NCI-H1417 treated with DMSO at 0.1 percent for 48 hours (cell line): ENCODE results near the gene CATSPERE.
"Not testable (repeated sequence)": the region's sequence is repeated elsewhere in the genome, so short reads cannot be mapped to it uniquely, and the experiment has no call there.

Experiments used
- DNase-seq: peaks from one replicate; lab custom pipeline; 2025; lab: John Stamatoyannopoulos, UW

Gene CATSPERE

DNA sequence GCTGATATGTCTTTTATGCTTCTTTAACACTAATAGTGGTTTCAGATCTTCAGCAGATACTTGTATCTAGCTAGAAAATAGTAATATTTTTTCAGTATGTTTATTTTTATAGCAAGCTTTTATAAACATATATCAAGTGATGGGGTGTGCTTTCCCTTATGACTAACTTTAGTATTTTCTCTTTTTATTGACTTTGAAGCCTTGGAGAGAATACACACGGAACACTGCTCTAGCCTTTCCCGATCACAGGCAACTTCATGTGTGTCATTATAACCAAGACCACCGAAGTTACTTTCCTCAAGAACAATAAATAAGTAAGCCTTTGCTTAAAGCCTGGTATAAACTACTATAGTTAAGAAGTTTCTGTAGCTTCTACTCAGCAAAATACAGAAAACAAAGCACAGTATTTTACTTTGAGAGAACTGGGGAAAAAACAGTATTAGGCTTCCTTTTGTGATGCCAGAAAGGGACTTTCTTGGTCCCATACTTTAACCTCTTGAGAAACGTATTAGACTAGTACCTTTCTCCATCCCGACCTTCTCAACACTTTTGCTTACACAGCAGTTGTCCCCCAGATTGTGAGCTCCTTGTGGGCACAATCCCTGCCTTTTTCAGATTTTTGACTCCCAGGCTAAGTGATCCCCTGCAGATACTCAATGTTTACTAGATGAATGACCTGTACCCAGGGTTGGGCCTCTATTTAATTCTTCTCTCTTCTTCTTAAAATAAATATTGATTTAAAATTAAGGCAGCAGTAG, 12.6 kb upstream of the CATSPERE start:
- no peak for DNase-seq

DNA sequence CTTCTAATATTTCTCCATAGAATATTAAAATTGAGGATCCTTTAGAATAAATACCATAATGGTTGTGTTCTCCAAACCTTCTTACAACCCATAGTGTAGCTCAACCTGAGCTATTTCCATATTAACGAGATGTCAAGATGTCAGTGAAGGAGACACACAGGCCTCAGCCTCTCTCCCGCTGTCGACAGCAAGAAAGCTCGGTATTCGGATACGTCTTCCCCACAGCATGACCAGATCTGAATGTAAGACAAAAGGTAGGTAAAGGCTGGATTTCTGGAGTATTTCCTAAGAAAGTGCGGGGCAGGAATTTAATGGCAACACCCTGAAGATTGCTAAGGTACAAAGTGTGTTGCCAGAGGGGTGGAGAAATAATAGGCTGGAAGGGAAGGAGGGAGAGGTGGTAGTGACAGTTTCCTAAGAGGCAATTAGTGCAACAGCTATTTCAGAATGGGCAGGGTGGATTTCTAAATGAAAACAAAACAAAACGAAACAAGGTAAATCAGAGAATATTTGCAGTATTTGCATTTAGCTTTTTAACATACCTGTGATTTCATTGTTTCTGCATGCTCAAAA, 11.1 kb upstream of the CATSPERE start:
- DNase-seq = no peak

DNA sequence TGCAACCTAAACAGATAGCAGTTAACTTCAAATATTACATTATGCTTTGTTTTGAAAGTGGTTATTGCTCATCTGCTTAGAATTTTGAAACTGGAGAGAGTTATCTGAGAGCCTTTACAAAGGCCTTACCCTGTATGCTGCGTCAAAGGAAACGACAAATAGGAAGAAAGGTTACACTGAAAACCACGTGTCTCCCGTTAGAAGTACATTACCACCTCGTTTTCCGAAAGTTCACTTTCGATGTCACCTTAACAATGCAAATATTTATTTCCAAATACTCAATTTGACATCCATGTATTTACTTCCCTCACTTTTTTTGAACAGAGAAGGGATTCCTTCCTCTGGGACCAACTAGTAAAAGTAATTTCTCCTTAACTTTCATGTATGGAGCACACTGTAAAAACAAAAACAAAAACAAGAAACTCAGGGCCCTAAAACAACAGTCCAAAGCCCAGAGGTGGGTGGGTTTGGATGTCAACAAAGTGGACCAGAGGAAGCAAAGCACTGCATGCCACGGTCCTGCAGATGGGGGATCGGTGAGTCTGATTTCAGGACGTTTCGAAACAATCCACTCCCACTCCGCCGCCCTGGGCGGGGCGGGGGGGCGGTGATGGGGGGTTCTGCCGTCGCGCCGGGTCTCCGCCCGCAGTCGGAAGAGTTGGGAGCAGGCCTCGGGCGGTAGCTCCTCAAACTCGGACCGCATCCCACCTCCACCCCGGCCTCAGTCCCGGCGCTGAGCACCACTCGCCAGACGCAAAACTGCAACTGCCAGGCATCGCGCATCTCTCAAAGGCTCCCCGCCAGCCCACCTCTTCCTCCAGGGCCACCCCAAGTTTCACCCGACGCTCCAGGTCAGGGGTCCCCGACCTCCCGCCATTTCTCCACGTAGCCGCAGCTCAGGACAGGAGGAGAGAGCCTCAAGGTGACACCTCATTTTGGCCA, 10.2 kb upstream of the CATSPERE start:
- DNase-seq = no peak

DNA sequence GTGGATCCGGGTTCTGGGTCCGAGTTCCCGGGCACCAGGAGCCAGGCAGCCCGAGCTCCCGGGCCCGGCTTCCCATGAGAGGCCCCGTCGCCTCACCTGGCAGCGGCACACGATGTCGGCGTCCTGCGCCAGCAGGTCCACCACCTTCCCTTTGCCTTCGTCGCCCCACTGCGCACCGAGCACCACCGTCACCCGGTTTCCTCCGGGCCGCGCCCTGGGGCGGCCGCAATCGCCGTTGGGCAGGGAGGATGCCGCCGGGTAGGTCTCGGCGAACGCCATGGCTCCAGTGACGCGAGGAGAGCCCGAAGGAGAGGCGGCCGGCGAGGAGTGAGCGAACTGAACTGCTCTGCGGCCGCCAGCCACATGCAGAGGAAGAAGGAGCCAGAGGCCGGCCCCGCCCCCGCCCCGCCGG, 9.5 kb upstream of the CATSPERE start, which contains the start of gene ADSS2:
Gene ADSS2 (minus strand): TSS at position 371 of the 412 bp plus-strand sequence. CDS start 92 bp downstream, at position 279.
- DNase-seq = no peak

DNA sequence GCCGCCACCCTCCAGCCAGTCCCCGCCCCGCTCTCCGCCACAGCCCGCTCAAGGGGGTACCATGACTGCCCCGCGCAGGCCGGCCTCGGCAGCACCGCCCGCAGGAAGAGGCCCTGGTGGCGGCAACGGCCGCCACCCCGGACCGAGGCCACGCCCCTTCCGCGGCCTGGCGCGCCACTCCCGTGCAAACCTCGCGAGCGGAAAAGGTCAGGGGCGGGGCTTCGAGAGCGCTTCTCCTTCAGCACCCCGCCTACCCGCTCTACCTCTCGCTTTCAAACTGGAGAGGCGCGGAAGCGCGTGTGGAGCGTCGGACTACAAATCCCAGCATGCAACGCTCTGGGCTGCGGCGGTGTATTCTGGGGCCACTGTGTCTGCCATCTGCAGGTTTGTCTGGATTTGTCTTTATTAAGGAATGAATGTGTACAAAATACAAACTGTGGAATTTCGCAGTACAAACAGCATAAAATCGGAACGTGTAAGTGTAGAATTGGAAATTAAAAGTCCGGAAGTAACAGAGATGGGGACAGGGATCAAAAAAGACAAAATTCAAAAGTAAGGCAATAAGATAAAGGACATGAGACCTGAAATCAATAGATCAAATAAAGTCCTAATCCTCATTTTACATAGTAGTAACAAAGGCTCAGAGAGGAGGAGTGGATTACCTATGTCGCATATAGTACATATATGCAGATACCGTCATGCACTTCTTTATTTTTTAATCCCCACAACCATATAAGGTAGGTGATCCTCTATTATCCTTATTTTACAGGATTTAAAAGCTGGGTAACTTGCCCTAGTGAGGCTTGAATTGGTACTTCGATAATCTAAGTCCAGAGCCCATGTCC, 8.9 kb upstream of the CATSPERE start:
- DNase-seq = peak; percentile 92

DNA sequence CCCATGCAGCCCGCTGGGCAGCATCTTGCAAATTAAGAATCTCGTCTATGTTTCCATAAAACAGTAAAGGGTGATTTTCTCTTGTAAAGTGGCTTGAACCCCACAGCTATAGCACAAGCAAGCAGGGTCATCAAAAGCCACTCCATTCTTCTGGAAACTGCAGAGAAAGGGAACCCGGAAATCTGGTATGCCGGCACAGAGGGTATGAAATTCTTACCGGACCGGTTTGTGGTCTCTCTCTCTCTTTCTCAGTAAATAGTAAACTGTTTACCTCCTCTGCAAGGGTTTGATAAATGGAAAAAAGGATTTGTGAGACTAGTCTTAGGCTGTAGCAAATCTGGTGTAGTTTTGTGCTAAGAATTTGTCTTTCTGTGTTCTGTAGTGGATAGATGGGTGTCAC, 6.7 kb upstream of the CATSPERE start:
- no peak for DNase-seq

DNA sequence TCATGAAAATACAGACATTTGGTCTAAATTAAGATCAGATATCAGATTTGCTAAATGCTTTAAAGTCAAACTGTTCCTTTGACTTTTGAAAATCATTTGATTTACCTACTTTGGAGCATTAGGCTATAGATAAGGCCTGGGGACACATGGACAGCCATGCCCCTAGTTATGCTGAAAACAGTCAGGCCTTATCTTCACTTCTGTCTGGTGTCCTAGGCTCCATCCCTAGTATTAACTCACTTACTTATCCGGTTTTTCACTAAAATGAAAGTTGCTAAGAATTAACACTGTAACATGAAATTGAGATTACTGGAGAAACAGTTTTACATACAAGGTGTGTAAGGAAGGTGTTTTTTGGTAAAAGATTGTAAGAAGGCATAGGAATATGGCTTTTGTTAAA, 4.5 kb upstream of the CATSPERE start:
- no peak for DNase-seq

DNA sequence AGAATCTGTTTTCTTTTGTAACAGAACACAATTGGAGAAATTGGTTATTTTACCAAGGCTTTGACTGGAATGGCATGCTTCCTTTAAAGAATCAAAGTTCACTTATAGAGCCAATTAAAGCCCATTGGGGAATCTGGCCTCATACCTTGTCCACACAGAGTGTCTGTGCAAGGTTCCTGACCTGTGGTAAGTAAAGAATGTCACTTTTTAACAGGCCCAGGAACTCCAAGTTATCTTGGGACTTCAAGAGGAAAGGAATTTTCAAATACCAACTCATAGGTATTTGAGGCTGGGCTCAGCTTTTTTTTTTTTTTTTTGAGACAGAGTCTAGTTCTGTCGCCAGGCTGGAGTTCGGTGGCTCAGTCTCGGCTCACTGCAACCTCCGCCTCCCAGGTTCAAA, 2.3 kb upstream of the CATSPERE start:
- no peak for DNase-seq

DNA sequence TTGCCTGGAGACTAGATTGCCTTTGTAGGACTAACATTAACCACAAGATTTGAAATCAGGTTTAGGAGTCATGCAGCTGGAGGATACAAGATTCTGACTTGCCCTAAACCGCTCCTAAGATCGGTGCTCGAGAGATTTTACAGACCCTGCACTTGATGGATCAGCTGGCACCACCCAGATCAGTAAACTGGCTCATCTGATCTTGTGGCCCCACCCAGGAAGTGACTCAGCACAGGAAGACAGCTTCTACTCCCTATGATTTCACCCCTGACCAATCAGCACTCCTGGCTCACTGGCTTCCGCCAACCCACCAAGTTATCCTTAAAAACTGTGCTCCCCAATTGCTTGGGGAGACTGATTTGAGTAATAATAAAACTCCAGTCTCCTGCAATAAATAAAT, 876 bp upstream of the CATSPERE start:
- no peak for DNase-seq

- no peak for DNase-seq
These were observed 5.7 kb downstream of the CATSPERE start for GRCh38 chr1:244466724-244467123.

- no peak for DNase-seq
These were observed 12.1 kb downstream of the CATSPERE start for GRCh38 chr1:244473059-244473605.

DNA sequence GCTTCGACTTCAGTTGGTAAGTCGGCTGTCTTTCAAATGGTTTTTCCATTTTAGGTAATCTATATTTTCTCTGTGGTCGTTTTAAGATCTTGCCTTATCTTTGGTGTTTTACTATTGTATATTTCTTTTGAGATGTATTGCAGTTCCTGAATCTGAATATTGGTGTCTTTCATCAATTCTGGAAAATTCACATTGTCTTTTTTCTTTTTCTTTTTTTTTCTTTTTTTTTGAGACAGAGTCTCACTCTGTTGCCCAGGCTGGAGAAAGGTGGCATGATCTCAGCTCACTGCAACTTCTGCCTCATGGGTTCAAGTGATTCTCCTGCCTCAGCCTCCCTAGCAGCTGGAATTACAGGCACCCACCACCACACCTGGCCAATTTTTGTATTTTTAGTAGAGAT, 23.9 kb downstream of the CATSPERE start:
- DNase-seq = not testable (repeated sequence)

GRCh38 chr1:244494653-244495052, 33.6 kb downstream of the CATSPERE start:
- no peak for DNase-seq

DNA sequence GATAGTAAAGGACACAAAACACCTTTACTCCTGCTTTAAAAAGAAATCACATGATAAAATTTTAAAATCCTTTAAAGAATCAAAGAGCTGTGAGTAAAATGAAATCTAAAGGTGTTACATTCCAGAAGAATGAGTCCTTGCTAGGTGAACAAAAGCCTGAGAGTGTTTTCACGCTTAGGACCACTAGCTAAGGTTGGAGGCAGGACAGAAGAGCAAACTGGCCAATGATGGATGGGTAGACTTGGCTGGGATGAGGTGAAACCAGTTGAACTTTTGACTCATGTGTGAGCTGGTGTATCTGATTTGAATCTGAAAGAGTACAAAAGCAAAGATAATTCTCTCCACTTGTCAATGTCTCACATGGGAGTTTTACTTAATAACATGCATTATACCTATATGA, 35.1 kb downstream of the CATSPERE start:
- DNase-seq = no peak

DNA sequence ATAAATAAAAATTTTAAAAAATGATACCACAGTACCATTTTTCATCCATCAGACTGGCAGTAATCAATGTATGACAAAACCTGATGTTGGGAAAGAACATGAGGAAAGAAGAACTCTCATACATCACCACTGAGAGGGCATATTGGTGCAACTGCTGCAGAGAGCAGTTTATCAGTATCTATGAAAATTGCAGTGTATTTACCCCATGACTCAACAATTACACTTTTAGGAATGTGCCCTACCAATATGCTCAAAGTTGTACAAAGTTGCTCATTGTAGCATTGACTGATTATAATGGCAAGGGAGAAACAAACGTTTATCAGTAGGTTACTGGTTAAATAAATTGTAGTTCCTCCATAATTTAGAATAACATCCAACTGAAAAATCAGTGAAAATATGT, 36.7 kb downstream of the CATSPERE start:
- no peak for DNase-seq

- DNase-seq = not testable (repeated sequence)
These were observed 38.4 kb downstream of the CATSPERE start for GRCh38 chr1:244499484-244499883.

- DNase-seq = not testable (repeated sequence)
These were observed 39.4 kb downstream of the CATSPERE start for GRCh38 chr1:244500515-244500914.

DNA sequence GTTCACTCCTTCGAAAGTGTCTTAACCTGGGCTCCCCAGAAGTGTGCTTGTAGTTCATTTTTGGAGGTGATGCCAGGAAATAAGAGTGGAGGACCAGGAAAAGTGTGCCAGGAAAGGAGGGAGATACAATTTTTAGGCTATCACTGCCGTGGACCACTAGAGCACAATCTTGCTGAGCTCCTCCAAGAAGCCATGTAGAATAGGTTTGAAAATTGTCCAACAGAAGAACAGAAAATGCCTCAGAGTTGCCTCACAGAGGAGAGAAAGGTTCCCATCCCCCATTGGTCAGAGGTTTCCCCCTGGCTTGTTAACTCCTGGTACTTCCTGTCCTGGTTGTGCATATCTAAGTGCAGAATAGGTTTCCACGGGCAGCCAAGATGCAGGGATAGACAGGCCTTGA, 41.6 kb downstream of the CATSPERE start:
- DNase-seq = no peak

DNA sequence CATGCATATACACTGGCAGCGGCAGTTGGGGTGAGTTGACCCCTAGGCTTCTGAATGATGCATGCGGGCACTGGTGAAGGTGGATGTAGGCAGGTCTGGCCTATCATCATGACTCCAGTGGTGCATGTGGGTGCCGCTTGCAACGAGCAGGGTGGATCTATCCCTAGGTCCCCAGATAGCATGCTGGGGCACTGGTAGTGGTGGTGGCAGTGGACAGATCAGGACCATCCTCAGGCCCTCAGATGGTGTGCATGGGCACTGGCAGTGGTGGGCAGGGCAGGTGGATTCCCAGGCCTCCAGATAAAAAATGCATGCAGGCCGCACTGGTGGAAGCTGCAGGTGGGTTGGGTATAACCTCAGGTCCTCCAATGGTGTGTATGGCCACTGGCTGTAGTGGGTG, 52.4 kb downstream of the CATSPERE start:
- DNase-seq = no peak

DNA sequence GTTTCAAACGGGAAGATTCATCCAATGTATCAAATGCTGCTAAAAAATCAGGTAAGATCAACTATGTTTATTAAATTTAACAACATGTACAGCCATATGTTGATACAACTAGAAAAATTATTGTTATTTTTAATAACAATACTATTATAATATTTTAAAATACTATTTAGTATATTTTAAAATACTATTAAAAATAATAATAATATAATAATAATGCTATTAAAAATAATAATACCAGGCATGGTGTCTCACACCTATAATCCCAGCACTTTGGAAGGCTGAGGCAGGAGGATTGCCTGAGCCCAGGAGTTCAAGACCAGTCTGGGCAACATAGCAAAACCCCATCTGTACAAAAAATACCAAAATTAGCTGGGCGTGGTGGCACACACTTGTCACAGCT, 54.6 kb downstream of the CATSPERE start:
- no peak for DNase-seq

- no peak for DNase-seq
These were observed 75.2 kb downstream of the CATSPERE start for GRCh38 chr1:244536316-244536715.
